Activated T-cell treated with anti-CD3 and anti-CD28 coated beads for 24 hours (primary cell): ENCODE results near the gene TNNC1.

ENCODE experiments used
- DNase-seq: peaks from one replicate; pipeline ENCODE4 v3.0.0-alpha.2; 2020; ENCODE audit warnings: low read depth

Gene TNNC1

DNA sequence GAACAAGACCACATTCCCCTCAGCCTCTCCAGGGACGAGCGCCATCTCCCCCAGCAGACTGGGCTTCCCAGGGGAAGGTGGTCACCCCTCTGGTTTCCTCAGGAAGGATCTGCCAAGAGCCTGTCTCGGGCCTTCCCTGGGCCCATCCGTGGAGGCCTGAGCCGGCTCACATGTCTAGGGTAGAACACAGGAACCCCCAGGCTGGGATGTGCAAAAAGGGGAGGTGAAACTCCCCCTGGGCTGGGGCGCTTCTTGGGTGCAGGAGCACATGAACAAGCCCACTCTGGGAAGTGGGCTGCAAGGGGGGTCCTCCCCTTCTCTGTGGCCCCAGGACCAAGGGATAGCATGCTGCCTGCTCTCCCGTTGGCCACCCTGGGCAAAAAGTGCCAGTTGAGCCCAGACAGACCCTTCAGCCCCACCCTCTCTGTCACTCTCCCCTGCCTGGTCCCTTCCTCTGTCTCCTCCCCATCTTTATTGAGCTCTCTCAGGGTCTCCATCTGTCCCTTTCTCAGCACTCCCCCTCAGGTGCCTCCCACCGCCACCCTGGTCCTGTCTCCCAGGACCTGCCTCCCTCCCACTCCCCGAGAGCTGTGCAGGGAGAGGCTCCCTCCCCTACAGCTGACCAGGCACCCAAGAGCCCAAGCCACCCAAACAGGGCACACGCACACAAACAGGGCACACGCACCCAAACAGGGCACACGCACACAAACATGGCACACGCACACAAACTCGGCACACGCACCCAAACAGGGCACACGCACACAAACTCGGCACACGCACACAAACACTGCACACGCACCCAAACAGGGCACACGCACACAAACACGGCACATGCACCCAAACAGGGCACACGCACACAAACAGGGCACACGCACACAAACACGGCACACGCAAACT is 9.8 kb downstream of the TNNC1 start:
- no peak for DNase-seq

DNA sequence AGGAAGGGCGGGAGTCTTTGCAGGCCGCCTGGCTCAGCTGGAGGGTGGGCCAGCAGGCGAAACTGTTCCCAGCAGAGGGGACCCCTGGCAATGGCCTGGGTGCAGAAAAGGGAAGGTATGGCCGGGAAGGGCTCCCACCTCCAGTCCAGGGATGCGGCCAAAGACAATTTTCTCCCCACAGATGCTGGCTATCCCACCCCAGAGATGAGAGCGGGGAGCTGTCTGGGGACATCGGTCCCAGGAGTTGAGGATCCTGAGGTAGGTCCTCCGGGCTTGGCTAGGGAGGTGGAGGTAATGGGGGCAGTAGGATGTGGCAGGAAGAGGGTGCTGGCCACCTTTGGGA is 10.6 kb downstream of the TNNC1 start:
- no peak for DNase-seq

DNA sequence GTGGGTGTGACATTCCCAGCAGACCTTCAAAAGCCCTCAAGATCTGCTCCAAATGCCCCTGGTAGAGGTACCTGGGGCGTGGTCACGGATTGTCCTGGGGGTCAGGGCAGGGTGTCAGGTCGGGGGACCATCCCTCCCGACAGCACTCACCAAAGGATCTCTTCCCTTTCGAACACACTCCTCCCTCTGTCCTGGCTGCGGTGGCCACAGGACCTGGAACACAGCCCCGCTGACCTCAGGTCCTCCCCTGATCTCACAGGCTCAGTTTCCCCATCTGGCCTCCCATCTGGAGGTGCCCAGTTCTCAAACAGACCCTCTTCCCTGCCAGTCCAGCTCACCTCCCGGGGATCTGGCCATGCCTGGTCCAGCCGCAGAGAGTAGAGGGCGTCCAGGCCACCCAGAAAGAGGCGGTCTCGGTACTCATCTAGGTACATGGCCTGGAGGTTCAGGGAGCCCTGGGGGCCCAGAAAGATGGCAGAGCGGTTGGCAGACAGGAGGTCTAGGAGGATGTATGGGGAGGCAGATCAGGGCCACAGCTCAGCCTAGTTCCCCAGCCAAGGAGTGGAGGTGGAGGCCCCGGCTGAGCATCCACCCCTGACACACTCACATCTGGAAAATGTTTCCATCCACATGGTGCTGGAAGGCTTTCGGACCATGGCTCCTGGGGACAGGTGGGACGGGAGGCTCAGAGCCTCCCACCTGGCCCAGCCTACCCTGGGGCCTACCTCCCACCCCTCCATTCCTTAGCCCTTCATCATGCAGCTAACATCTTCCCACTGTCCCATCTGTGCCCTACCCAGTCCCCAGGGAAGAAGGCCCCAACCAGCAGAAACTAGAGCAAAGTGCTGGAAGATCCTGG is 11.2 kb downstream of the TNNC1 start:
- DNase-seq: no peak

DNA sequence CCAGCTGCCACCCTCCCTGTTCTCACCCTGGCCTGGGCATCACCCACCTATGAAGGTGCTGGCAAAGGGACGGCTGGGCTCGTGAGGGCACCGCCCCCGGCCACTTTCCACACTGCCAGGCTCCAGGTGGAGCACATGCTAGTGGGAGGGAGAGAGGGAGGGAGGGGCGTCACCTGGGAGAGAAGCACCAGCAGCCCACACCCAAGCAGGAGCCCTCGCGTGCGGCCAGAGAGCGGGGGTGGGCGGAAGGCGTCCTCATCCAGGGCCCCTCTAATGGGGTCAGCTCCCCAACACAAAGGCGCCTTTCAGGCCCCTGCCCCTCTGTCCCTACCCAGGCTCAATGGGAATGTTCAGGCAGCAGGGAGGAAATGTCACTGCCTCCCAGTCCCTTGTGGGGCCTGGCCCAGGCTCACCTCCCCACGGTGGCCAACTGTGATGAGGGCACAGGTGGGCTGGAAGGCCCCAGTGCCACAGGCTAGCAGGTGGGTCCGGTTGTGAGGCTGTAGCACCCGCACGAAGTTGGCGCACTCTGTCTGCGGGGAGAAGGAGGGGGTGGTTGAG is 12.0 kb downstream of the TNNC1 start:
- DNase-seq: no peak

DNA sequence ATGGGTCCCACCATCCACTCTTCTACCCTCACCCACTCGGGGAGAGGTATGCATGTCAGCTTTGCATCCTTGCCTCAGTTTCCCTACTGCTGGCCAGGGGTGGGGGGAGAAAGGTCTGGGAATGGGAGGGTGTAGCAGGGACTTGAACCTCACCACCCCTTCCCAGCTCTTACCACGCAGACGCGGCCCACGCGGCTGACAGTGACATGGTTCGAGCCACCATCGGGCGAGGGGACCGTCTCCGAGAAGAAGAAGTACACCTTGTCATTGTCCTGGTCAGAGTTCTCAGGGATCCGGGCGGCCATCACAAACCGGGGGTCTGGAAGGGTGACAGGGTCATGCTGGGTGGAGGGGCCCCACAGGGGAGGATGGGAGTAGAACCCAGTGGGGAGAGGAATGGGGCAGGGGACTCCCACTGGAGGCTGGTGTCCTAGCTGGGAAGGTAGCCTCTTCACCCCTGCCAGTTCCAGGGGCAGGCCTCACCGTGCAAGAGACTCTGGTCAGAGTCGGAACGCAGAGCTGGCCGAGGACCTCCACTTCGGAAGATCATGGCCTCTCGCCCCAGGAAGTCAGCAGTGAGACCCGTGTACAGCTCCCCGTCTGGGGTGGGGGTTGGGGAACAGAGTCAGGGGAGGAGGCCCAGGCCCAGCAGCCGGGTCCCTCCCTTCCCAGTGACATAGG is 12.6 kb downstream of the TNNC1 start:
- no peak for DNase-seq

DNA sequence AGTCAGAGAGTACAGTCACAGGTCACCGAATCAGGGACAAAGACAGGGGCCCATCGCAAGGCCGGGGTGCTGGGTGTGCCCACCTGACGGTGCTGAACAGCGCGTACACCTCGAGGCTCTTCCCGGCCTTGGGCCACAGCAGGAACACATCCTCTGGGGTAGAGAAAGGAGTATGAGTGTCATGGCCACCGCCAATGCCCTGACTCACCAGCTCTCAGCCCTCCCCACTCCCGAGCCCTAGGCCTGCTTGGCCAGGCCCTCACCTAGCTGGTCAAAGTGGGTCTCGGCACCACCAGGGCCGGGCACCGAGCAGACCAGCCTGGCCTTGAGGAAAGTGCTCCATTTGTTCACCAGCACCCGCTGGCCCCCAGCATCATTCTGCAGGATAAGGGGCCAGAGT is 13.2 kb downstream of the TNNC1 start:
- no peak for DNase-seq

DNA sequence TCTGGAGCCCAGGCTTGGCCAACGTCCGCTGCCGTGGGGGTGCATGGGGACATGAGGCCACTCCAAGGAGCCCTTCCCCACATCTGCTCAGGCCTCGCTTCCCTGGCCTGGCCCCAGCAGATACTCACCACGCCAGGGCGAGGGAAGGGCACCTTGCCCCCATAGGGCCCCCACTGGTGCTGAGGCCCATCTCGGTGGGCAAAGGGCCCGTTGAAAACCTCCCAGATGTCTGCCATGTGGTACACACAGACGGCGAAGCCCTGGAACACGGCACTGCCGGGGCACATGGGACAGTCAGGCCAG is 13.6 kb downstream of the TNNC1 start:
- DNase-seq: no peak

DNA sequence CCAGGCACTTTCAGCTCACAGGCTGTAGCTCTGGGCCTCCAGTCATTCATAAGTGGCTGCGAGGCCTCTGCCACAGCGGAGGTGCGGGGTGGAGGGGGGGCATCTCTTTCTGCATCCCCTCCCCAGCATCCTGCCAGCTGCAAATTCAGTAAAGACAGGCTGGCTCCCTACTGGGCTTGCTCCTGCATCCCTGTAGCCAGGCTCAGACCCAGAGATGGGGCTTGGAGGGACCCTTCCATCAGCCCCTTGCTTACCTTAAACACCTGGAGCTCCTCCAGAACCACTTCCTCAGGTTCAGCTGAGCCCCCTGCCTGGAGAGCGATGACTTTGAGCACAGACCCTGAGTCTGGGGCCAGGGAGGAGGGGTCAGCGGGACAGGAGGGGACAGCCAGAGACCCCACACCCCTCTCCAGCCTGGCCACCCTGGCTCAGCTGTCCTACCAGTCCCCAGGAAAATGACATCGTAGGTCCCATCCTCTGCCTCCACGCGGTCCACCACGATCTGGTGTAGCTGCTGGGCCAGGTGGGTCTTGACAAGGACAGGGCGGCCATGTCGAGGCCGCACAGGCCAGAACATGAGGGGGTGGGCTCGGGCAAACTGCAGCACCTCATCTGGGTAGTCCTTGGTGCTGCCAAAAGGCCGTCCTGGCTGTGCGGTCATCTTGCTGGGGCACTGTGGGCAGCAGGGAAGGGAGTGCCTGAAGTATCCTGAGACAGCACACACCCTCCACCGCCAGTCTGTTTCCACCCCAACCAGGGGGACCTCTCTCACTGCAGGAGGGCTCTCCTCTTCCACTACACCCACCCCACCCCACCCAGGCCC is 14.2 kb downstream of the TNNC1 start:
- DNase-seq: no peak

DNA sequence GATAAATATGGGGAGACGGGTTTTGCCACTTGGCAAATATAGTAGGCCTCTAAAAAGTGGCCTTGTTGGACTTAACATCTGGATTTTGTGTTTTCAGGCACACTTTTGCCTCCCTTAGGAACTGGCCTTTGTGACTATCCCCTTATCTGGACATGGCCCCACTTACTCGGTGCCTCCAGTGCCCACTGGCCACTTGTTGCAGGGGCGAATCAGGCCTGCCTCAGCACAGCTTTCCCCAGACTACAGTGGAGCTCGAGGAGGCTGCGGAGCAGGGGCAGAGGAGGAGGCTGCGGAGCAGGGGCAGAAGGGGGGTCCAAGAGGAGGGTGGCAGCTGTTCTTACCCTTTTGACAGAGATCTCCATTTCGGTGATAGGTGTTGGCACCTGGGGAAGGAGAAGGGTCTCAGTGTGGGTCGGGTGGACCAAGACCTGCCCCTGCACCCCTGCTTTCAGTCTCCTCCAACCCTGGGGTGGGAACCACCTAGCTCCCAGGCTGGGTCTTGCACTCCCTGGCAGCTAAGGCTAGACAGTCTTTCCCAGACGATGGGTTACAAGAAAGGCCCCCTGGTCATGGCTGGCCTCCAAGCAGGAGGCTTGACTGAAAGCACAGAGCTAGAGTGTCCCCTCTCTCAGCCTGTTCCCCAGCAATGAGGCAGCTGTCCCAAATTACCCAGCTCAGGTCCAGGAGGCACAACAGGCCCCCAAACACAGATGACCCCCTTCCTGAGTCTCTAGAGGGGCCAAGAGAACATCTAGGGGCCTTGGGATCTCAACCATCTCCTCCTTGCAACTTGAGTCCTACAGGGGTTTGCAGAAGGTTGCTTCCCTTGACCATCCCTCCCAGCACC is 15.0 kb downstream of the TNNC1 start:
- DNase-seq: no peak

DNA sequence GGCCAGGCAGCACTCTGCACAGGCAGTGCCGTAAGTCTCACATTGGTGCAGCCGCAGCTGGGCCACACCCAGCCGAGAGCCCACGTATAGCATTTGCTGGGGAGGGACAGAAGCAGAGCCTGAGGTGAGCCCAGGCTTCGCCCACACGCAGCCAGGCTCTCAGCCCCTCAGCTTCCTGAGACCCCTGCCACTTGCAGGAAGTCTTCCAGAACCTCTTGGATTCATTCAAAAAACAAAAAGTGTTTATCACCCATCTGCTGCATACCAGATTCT is 15.8 kb downstream of the TNNC1 start:
- no peak for DNase-seq

DNA sequence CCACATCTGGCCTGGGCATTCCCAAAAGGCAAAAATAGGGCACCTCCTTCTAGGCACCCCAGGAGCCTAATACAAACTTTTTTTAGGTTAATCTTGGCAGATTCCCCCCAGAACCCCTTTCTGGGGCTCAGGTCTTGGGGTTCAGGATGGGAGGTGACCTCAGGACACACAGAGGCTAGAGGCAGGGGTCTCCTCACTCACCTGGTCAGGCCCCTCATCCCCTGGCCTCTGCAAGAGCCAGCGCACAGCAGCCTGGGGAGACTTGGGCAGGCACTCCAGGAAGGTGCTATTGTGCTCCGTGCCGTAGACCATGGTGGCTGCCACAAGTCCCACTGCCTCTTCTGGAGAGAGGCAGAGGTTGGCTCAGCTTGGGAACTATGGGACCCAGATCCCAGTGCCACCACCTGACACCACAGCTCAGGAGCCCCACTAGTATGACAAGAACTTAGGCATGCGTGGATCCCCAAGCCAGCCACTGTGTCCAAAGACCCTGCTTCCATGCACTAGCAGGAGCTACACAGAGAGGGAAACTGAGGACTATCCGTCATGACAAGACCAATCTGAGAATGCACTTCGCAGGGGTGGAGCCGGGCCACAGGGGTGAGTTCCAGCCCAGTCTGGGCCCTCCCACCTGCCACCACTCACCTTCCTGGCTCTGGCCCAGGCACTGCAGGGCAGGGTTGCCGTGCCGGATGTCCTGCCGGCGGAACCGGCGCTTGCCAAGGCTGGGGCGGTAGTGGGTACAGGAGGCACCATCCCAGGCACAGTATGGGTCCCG is 16.3 kb downstream of the TNNC1 start:
- DNase-seq: no peak

DNA sequence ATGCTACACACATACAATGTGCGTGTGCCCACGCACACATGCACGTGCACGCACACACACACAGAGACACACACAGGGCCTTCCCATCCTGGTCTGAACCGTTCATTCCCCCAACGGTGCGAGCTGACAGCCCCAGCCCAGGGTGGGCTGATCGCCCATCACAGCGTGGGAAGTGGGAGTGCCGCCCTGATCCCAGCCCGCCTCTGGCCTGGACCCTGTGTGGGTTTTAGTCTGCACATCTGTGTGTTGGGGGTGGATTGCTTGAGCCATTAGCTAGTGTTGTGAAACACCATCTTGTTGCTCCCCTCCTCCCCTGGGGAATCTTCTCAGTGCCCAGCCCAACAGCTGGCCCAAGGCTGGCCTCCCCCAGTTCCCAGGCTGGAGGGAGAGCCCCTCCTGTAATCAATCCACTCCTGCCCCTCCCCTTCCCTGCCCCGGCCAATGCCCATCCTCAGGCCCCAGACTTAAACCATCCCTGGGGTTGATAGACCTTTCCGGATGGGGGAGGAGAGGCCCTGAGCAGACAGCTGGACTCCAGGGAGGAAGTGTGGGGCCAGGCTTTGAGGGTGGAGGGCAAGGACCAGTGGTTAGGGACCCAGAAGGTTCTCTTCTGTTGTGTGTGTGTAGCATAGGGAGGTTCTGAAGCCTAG is 17.2 kb downstream of the TNNC1 start:
- no peak for DNase-seq

DNA sequence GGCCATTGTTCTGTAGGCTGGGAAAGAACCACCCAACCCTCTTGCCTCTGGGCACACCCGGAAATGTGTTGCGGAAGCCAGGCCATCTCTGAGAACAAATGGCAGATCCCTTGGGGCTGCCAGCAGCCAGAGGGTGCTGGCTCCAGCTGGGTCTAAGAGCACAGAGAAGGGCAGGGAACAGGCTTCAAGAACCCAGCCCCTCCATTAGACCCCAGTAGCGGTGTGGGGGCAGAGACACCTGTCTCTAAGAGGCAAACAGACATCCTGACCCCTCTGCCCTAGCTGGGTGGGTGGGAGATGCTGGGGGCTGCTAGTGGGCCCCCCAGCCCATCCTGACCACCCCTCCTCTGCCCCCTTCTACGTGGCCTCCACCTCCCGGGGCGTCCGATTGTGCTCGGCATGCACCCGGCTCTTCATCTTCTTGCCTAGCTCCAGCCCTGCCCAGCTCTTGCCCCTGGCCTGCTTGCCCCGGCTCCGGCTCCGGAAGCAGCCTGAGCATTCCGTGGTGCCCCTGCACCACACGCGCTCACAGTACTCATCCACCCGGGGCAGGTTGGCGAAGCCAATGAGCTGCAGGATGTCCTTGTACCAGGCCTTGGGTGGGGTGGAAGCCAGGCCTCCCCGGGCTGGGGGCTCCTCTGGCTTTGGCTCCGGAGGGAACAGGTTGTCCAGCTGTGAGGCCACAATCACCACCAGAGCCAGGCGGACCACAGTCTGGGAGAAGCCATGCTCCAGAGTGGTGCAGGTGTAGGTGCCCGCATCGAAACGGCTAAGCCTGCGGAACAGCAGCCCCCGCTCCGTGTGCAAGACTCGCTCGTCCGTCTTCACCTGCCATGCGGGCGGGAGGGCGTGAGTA is 18.4 kb downstream of the TNNC1 start:
- DNase-seq: no peak

DNA sequence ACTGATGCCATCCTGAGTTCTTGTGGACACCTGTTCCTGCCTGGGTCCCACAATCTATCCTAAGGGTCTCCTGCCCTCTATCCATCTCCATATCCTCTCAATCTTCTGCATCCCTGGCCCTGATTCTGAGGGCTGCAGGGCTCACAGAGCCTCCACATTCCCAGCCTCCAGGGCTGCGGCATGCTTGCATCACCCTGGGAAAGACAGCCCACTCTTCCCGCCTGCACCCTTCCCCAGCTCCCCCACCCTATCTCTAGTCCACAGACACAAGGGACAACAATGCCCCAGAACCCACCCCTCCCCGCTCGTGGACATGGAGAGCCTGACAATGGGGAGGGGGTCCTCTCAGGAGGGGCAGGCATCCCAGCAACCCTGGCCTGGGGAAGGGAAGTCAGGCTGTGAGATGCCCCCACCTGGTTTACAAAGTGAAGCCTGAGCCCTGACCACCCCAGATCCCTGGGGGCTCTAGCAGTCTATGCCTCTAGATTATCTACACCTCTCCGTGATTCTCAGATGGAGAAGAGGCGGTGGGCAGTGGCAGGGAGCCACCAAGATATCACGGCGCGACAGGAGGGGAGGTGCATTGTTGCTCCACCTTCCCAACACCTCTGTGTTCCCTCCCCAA is 19.2 kb downstream of the TNNC1 start:
- no peak for DNase-seq

DNA sequence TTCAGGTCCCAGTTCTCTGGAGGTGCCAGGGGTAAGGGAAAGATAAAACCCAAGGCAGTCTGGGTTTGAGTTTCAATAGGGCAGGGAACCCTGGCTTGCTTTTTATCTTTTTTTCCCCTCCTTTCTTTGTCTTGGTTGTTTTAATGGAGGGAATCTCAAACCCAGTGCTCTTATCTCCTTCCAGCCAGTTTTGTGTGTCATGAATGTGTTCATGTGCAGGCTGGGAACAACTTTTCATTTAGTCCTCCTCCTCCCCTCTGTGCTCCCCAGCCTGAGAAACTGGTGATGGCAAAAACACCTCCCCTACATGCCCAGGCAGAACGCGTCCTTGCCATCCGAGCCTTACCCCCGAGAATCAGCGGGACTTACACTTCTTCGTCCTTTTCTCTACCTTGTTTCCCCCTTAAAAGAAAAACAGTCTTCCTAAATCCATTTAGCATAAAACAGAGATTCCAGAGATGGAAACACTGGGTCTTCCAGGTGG is 19.8 kb downstream of the TNNC1 start:
- no peak for DNase-seq

DNA sequence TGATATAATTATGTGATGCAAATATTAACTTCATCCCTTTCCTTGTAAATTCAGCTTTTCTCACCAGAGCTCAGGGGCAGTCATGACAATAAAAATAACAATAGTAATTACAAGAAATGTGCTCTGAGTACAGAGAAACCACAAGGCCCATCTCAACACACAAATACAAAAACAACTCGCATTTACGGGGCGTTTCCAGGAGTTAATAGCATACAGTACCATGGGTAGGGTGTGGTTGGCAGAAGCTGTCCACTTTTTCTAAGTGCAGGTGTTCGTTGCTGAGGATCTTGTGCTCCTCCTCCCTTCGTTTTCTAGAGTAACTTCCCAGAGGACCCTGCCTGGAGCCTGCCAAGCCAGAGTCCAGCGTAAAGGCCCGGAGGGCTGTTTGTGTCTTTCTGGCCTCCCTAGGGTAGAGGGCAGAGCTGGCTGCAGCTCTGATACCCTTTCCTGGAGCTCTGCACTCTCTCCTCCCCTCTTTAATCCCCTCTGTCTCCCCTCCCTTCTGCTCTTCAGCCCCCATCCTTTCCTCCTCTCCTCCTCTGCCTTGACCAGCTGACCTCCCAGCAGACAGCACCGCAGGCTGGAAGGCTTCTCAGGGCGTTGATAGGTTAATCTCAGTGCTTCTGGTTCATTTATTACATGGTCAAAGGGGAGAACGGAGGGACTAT is 20.4 kb downstream of the TNNC1 start:
- DNase-seq: no peak

DNA sequence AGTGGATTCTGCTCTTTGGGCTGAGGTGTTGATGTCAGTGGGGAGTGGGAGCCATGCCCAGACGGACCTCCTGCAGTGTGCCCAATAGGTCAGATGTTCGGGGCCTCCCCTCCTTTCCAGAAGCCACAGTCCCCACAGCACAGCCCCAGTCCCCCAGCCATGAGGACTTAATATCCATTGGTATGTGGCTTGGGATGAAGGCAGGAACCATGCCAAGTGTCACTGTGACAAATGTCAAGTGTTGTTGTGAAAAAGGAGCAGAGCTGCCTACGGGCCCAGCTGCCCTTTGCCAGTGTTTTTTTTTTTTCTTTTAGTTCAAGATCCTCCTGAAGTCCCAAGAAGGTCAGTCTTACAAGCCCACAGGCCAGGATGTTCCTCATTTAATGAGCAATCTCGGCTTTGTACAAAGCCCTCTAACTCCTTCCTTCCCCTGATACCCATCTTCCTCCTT is 21.1 kb downstream of the TNNC1 start:
- no peak for DNase-seq

DNA sequence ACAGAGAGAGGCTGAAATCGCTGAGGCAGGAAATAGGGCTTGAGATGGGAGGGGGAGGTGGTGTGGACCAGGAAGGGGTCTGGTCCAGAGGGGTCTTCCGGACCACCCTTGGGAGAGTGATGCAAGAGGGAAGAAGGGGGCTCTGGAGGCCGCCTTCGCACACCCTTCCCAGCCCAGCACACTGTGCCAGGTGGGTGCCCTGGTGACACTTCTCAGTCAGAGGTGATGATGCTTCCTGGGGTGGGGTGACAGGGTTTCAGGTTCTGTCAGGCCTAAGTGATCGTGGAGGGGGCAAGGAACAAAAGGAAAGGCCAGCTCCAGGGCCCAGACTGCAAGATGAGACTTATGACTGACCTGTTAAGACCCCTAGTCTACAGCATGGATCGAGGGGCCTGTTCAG is 21.6 kb downstream of the TNNC1 start:
- no peak for DNase-seq
